Activated CD4-positive, alpha-beta T cell treated with anti-CD3 and anti-CD28 coated beads for 24 hours (primary cell): ENCODE measurements around the gene PAQR7.
"Not testable (repeated sequence)": the region's sequence is repeated elsewhere in the genome, so short reads cannot be mapped to it uniquely, and the experiment has no call there.

Experiments used
- DNase-seq, 2 donors: peaks; one replicate each; pipeline ENCODE4 v3.0.0-alpha.2; 2020; ENCODE audit warnings: low read depth in 2 of 2

PAQR7 gene

GRCh38 chr1:25845664-25846063, 29.8 kb downstream of the PAQR7 start:
- no peak for DNase-seq

GRCh38 chr1:25844536-25845337, 30.8 kb downstream of the PAQR7 start:
- DNase-seq = no peak

- DNase-seq = no peak
Measured at GRCh38 chr1:25843483-25843882, 32.0 kb downstream of the PAQR7 start.

GRCh38 chr1:25839808-25840207, 35.7 kb downstream of the PAQR7 start:
- not testable (repeated sequence) for DNase-seq

- DNase-seq = no peak
Measured at GRCh38 chr1:25837262-25837875, 38.1 kb downstream of the PAQR7 start.

GRCh38 chr1:25836695-25837094, 38.8 kb downstream of the PAQR7 start:
- no peak for DNase-seq

- DNase-seq = no peak
Measured at GRCh38 chr1:25834894-25835293, 40.6 kb downstream of the PAQR7 start.

- no peak for DNase-seq
Measured at GRCh38 chr1:25833158-25833557, 42.4 kb downstream of the PAQR7 start.

- no peak for DNase-seq
Measured at GRCh38 chr1:25832336-25833037, 43.0 kb downstream of the PAQR7 start.

GRCh38 chr1:25831569-25832196, 43.8 kb downstream of the PAQR7 start:
- DNase-seq = no peak

GRCh38 chr1:25829046-25829445, 46.5 kb downstream of the PAQR7 start:
- no peak for DNase-seq

- no peak for DNase-seq
Measured at GRCh38 chr1:25828491-25828890, 47.0 kb downstream of the PAQR7 start.

GRCh38 chr1:25826571-25826970, 48.9 kb downstream of the PAQR7 start:
- DNase-seq = no peak

GRCh38 chr1:25825605-25826004, 49.9 kb downstream of the PAQR7 start:
- no peak for DNase-seq

GRCh38 chr1:25821630-25822091, 53.8 kb downstream of the PAQR7 start:
- no peak for DNase-seq

GRCh38 chr1:25821112-25821476, 54.4 kb downstream of the PAQR7 start:
- DNase-seq = no peak

- DNase-seq = peak in 1 of 2 donors; percentile 49
Measured at GRCh38 chr1:25820247-25821111, 55.0 kb downstream of the PAQR7 start.

- peak; percentile 89 to 91 for DNase-seq
Measured at GRCh38 chr1:25819491-25820246, 55.8 kb downstream of the PAQR7 start, which contains the start of gene MTFR1L. MTFR1L (plus strand) TSS chr1:25819954; CDS start chr1:25823105, 3,151 bp downstream.

- no peak for DNase-seq
Measured at GRCh38 chr1:25818569-25818968, 56.9 kb downstream of the PAQR7 start.

- DNase-seq = no peak
Measured at GRCh38 chr1:25817840-25818501, 57.5 kb downstream of the PAQR7 start.
